ENCODE measurements around the gene CFAP410. TPM values are rescaled to one million over a fixed set of nuclear protein-coding genes. Genes with fewer than 3 reads are reported as not detected.

CFAP410 gene
- total and polyA plus RNA-seq, 2 of the 4 experiments (the other 2 are of a cell fraction) = 3.8 to 10.3 TPM

DNA sequence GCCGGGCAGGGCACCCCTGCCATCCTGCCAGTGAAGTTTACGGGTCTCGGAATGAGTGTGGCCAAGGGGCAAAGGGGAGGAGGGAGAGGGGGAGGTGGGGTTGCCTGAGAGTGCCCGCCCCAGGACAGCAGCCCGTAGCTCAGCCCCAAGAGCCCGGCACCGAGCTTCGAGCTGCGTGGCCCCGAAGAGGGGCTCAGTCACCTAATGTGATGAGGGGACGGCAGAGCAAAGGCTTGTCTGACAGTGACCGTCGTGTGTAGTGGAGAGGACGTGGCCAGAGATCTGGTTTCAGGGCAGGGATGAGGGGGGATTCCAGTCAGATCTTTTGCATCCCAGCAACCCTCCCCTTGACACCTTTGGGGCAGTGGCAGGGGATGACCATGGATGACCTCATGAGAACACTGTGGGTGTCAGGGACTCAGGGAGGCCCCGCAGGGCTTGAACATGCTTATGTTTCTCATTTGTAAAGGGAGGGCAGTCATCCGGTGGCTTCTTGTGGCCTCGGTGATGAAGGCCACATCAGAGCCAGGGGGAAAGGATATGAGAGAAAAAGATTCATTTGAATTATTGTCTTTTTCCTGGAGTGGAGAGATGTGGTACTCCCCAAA, 13.2 kb upstream of the CFAP410 start:
- Histone ChIP-seq H4K8ac (ENCODE audit: low read depth in 2 of 2, low read length in 2 of 2) (no peak overlapping the region), H3K36me3 (ENCODE audit: control insufficient read depth, insufficient read depth, low read length) (no peaks in the 10 kb centered on the region), H2AFZ (replicated peaks; ENCODE audit: low read length, poor library complexity) (no peak overlapping the region), H3K4ac (ENCODE audit: low read depth, low read length) (no peak overlapping the region), H3K56ac (ENCODE audit: extremely low read depth, insufficient read depth, low read length) (no peak overlapping the region), H3K4me2 (ENCODE audit: low read depth, low read length) (no peak overlapping the region), H2BK20ac (ENCODE audit: low read depth, low read length) (no peak overlapping the region), H3K4me1 (ENCODE audit: control insufficient read depth, insufficient read depth, low read length) (no peaks in the 10 kb centered on the region), H2BK15ac (ENCODE audit: low read depth, low read length) (no peak overlapping the region), H3K9me3 (ENCODE audit: control insufficient read depth, insufficient read depth, low read length) (peaks cover 2% of the 10 kb centered on the region; the same call in 1 of the 2 replicates), H4K20me1 (ENCODE audit: insufficient read depth, low read length) (no peaks in the 10 kb centered on the region), H2BK120ac (ENCODE audit: low read depth, low read length) (no peak overlapping the region), H2AK9ac (replicated peaks; ENCODE audit: low read depth, low read length, poor library complexity) (no peak overlapping the region), H3K18ac (ENCODE audit: low read depth, low read length) (no peak overlapping the region), H3K4me3 (ENCODE audit: insufficient read depth, low read depth, low read length) (no peak overlapping the region), H3K27me3 (ENCODE audit: control insufficient read depth, insufficient read depth, low read length) (peaks cover 55% of the 10 kb centered on the region), H3K27ac (ENCODE audit: insufficient read depth, low read length) (no peak overlapping the region), H2BK5ac (ENCODE audit: low read depth, low read length, poor library complexity, severe bottlenecking) (no peak overlapping the region), H3K9me1 (ENCODE audit: insufficient read depth, low read length) (no peaks in the 10 kb centered on the region), H3K14ac (replicated peaks; ENCODE audit: low read depth, low read length) (no peak overlapping the region), H2AK5ac (ENCODE audit: low read depth, low read length) (no peak overlapping the region), H4K91ac (ENCODE audit: insufficient read depth, low read depth, low read length) (no peak overlapping the region), H4K5ac (ENCODE audit: low read depth, low read length) (no peak overlapping the region), H3K9ac (ENCODE audit: low read depth, low read length) (no peak overlapping the region), H3K79me1 (ENCODE audit: low read depth in 1 of 2, low read length in 2 of 2) (no peaks in the 10 kb centered on the region), H3K23ac (ENCODE audit: low read depth, low read length) (no peak overlapping the region)
- ATAC-seq (ENCODE audit: low read depth) (no peak), DNase-seq (no peak)
- in situ Hi-C loops (cut with MboI; ENCODE audit: low sequenced_read_pairs) (no loop called here), dilution Hi-C loops (cut with HindIII; ENCODE audit: low sequenced_read_pairs, unreplicated experiment) (no loop called here), intact Hi-C loops (cut with micrococcal nuclease) (no loop called here)
- BruUV-seq (replicated peaks) = no TSS peak
- no peak for TF ChIP-seq CHD1 (IDR thresholded peaks at IDR 0.05; ENCODE audit: low read depth, low read length)
- no peak for TF ChIP-seq MAFK (IDR thresholded peaks at IDR 0.05; ENCODE audit: low read depth, low read length)
- no peak for TF ChIP-seq MAZ (IDR thresholded peaks at IDR 0.05; ENCODE audit: borderline replicate concordance, low read depth, low read length)
- TF ChIP-seq MXI1 (IDR thresholded peaks at IDR 0.05; ENCODE audit: borderline replicate concordance, low read depth, low read length) = no peak
- TF ChIP-seq FOS (IDR thresholded peaks at IDR 0.05; ENCODE audit: low read depth, low read length) = no peak
- no peak for TF ChIP-seq SMC3 (IDR thresholded peaks at IDR 0.05; ENCODE audit: low read depth, low read length)
- TF ChIP-seq BHLHE40 (IDR thresholded peaks at IDR 0.05; ENCODE audit: low read depth, low read length) = no peak
- no peak for TF ChIP-seq RAD21 (IDR thresholded peaks at IDR 0.05; ENCODE audit: low read length)
- TF ChIP-seq, protein P1, sequence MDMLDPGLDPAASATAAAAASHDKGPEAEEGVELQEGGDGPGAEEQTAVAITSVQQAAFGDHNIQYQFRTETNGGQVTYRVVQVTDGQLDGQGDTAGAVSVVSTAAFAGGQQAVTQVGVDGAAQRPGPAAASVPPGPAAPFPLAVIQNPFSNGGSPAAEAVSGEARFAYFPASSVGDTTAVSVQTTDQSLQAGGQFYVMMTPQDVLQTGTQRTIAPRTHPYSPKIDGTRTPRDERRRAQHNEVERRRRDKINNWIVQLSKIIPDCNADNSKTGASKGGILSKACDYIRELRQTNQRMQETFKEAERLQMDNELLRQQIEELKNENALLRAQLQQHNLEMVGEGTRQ (IDR thresholded peaks at IDR 0.05; ENCODE audit: low read depth, low read length) = no peak
- CTCF ChIA-PET = interaction anchor here (0.6 to 0.7 kb wide), 2 partner anchors 361 to 540 kb away, joined by 3 read pairs; no protein-coding TSS in a partner anchor
- POLR2A ChIA-PET (ENCODE audit: unreplicated experiment) = no interaction called here
- 63% methylated on average over 7 of the region's 17 CpGs; no CpG with 5 or more reads in 1 of the 2 experiments for WGBS, 2 experiments (ENCODE audit: extremely low coverage in 2 of 2, insufficient read length in 1 of 2)
